NCI-H82 treated with DMSO at 0.1 percent for 48 hours (cell line): ENCODE results near the gene P3H3.
"Not testable (repeated sequence)": the region's sequence is repeated elsewhere in the genome, so short reads cannot be mapped to it uniquely, and the experiment has no call there.

Experiments used
- DNase-seq: peaks from one replicate; lab custom pipeline; 2025; ENCODE audit not compliant: unreplicated experiment; lab: John Stamatoyannopoulos, UW

The P3H3 gene

DNA sequence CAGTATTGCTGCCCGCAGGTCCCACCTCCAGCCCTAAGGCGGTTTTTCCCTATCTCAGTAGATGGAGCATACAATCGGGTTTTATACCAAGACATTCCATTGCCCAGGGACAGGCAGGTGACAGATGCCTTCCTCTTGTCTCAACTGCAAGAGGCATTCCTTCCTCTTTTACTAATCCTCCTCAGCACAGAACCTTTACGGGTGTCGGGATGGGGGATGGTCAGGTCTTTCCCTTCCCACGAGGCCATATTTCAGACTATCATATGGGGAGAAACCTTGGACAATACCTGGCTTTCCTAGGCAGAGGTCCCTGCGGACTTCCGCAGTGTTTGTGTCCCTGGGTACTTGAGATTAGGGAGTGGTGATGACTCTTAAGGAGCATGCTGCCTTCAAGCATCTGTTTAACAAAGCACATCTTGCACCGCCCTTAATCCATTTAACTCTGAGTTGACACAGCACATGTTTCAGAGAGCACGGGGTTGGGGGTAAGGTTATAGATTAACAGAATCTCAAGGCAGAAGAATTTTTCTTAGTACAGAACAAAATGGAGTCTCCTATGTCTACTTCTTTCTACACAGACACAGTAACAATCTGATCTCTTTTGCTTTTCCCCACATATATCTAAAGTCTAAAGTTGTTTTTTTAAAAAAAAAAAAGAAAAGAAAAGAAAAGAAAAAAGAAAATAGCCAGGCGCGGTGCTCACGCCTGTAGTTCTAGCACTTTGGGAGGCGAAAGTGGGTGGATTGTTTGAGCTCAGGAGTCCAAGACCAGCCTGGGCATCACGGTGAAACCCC lies 58.2 kb downstream of the P3H3 start:
- not testable (repeated sequence) for DNase-seq

DNA sequence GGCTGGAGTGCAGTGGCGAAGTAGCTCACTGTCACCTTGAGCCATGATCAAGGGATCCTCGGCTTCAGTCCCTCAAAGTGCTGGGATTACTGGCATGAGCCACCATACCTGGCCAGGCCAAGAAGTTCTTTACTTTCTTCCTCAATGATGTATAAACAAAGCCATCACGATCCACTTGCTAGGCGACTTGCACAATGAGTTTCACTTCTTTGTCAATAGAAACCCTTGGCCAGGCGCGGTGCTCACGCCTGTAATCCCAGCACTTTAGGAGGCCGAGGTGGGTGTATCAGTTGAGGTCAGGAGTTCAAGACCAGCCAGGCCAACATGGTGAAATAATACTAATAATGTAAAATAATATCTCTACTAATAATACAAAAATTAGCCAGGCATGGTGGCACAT lies 59.3 kb downstream of the P3H3 start:
- no peak for DNase-seq

DNA sequence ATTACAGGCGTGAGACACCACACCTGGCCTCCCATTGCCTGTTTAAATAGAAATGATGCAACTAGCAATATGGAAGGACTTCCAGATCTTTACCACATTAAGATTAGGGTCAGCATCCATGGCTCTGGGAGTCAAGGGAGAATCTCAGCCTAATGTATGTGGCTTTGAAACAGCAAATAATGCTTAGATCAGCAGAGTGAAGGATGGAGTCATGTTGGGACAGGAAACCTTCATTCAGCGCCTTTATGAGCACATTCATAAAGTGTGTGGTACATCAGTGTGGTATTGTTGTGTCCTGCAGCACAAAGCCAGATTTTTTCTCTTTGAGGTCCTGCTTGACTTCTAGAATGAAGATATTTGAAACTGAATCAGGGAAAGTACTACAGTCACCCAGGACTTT lies 60.2 kb downstream of the P3H3 start:
- no peak for DNase-seq

DNA sequence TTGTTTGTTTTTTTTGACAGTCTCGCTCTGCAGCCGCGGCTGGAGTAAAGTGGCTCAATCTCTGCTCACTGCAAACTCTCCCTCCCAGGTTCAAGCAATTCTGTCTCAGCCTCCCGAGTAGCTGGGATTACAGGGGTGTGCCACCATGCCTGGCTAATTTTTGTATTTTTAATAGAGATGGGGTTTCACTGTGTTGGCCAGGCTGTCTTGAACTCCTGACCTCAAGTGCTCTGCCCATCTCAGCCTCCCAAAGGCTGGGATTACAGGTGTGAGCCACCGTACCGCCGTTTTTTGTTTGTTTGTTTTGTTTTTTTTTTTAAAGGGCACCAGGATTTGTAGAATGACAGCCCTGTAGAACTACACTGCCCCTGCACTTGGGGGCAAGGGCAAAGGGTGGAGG lies 60.6 kb downstream of the P3H3 start:
- DNase-seq: not testable (repeated sequence)
